IMR-90 (cell line): ENCODE results near the gene CTNND2. TPM values are rescaled to one million over a fixed set of nuclear protein-coding genes. Genes with fewer than 3 reads are reported as not detected.

Source experiments
- ATAC-seq: fragments of 200-7000 bp; cut with Tn5 transposase; 2 replicates; pipeline ENCODE4 v1.9.1; 2020; ENCODE audit warnings: low read depth, mild to moderate bottlenecking, moderate library complexity
- BruUV-seq: library from RNA; stranded (reverse); fragments of 400-500 nt; replicated peaks from 2 replicates; lab custom pipeline; 2021; lab: Mats Ljungman, UMichigan
- CTCF ChIA-PET: fragments of 300-600 bp; formaldehyde crosslinking; extraction: SDS; loops from one replicate; lab custom pipeline; 2021; ENCODE audit warnings: antibody characterized with exemption; lab: Yijun Ruan, JAX
- POLR2A ChIA-PET: fragments of 300-600 bp; sonication (Branson Sonifier 250); formaldehyde crosslinking; loops from one replicate; lab custom pipeline; 2022; ENCODE audit warnings: antibody characterized with exemption; ENCODE audit not compliant: unreplicated experiment; lab: Charles Lee
- DNase-seq: peaks from one replicate; pipeline ENCODE4 v3.0.0; 2013
- H2AFZ ChIP-seq: replicated peaks from 2 replicates; pipeline ENCODE3; 2013; ENCODE audit warnings: low read length, mild to moderate bottlenecking; ENCODE audit not compliant: poor library complexity
- H2AK5ac ChIP-seq: 2 replicates; pipeline ENCODE4 v1.6.1; 2013; ENCODE audit warnings: low read depth, low read length, inconsistent platforms
- H2AK9ac ChIP-seq: replicated peaks from 2 replicates; pipeline ENCODE3; 2013; ENCODE audit warnings: mild to moderate bottlenecking, low read depth, low read length, moderate library complexity; ENCODE audit not compliant: poor library complexity
- H2BK120ac ChIP-seq: 2 replicates; pipeline ENCODE4 v1.6.1; 2013; ENCODE audit warnings: low read depth, low read length, inconsistent platforms
- H2BK15ac ChIP-seq: 3 replicates; pipeline ENCODE4 v1.6.1; 2013; ENCODE audit warnings: low read depth, low read length, inconsistent platforms
- H2BK20ac ChIP-seq: 2 replicates; pipeline ENCODE4 v1.6.1; 2013; ENCODE audit warnings: low read depth, mild to moderate bottlenecking, inconsistent platforms, low read length, moderate library complexity
- H2BK5ac ChIP-seq: 2 replicates; pipeline ENCODE4 v1.6.1; 2013; ENCODE audit warnings: mild to moderate bottlenecking, low read depth, low read length, inconsistent platforms; ENCODE audit not compliant: poor library complexity, severe bottlenecking
- H3K14ac ChIP-seq: replicated peaks from 2 replicates; pipeline ENCODE4 v1.6.1; 2013; ENCODE audit warnings: low read depth, low read length, inconsistent platforms
- H3K18ac ChIP-seq: 2 replicates; pipeline ENCODE4 v1.6.1; 2013; ENCODE audit warnings: low read depth, low read length, control low read depth
- H3K23ac ChIP-seq: 2 replicates; pipeline ENCODE4 v1.6.1; 2013; ENCODE audit warnings: low read depth, low read length, inconsistent platforms
- H3K27ac ChIP-seq: 2 replicates; pipeline ENCODE4 v1.5.1; 2013; ENCODE audit warnings: mild to moderate bottlenecking, control low read depth, low read length; ENCODE audit not compliant: insufficient read depth
- H3K27me3 ChIP-seq: 2 replicates; pipeline ENCODE4 v1.6.1; 2013; ENCODE audit warnings: low read length; ENCODE audit not compliant: control insufficient read depth, insufficient read depth
- H3K36me3 ChIP-seq: 2 replicates; pipeline ENCODE4 v1.6.1; 2013; ENCODE audit warnings: low read length, mixed read lengths; ENCODE audit not compliant: control insufficient read depth, insufficient read depth
- H3K4ac ChIP-seq: 2 replicates; pipeline ENCODE4 v1.6.1; 2013; ENCODE audit warnings: low read depth, low read length, inconsistent platforms
- H3K4me1 ChIP-seq: 2 replicates; pipeline ENCODE4 v1.6.1; 2013; ENCODE audit warnings: low read length, mixed read lengths; ENCODE audit not compliant: control insufficient read depth, insufficient read depth
- H3K4me2 ChIP-seq: 2 replicates; pipeline ENCODE4 v1.6.1; 2013; ENCODE audit warnings: low read depth, mild to moderate bottlenecking, control low read depth, low read length, moderate library complexity
- H3K4me3 ChIP-seq: 2 replicates; pipeline ENCODE4 v1.5.1; 2013; ENCODE audit warnings: low read depth, mild to moderate bottlenecking, control low read depth, low read length, moderate library complexity; ENCODE audit not compliant: insufficient read depth
- H3K56ac ChIP-seq: 2 replicates; pipeline ENCODE4 v1.6.1; 2013; ENCODE audit warnings: low read length, inconsistent platforms; ENCODE audit not compliant: insufficient read depth; ENCODE audit errors: extremely low read depth
- H3K79me1 ChIP-seq, 2 experiments: 2 replicates each; pipeline ENCODE4 v1.6.1; 2013; ENCODE audit warnings: low read length in 2 of 2, inconsistent platforms in 1 of 2, low read depth in 1 of 2
- H3K9ac ChIP-seq: 2 replicates; pipeline ENCODE4 v1.6.1; 2013; ENCODE audit warnings: low read depth, low read length, control low read depth
- H3K9me1 ChIP-seq: 2 replicates; pipeline ENCODE4 v1.6.1; 2013; ENCODE audit warnings: low read length, inconsistent platforms; ENCODE audit not compliant: insufficient read depth
- H3K9me3 ChIP-seq: 2 replicates; pipeline ENCODE4 v1.6.1; 2013; ENCODE audit warnings: low read length; ENCODE audit not compliant: control insufficient read depth, insufficient read depth
- H4K20me1 ChIP-seq: 2 replicates; pipeline ENCODE4 v1.6.1; 2013; ENCODE audit warnings: low read length, inconsistent platforms; ENCODE audit not compliant: insufficient read depth
- H4K5ac ChIP-seq: 2 replicates; pipeline ENCODE4 v1.6.1; 2013; ENCODE audit warnings: mild to moderate bottlenecking, low read depth, low read length, control low read depth
- H4K8ac ChIP-seq, 2 experiments: 2 replicates each; pipeline ENCODE4 v1.6.1; 2013; ENCODE audit warnings: low read depth in 2 of 2, low read length in 2 of 2, control low read depth in 1 of 2, inconsistent platforms in 1 of 2
- H4K91ac ChIP-seq: 2 replicates; pipeline ENCODE4 v1.6.1; 2013; ENCODE audit warnings: low read depth, low read length, inconsistent platforms; ENCODE audit not compliant: insufficient read depth
- CHD1 ChIP-seq: IDR thresholded peaks from 2 replicates; pipeline ENCODE4 v1.6.1; 2012; ENCODE audit warnings: low read depth, low read length, improper control_type of control experiment
- ELK1 ChIP-seq: fragments of 150-350 bp; IDR thresholded peaks from 2 replicates; pipeline ENCODE4 v1.6.1; 2016; ENCODE audit warnings: low read depth, mild to moderate bottlenecking, low read length, moderate library complexity, borderline replicate concordance
- FOS ChIP-seq: fragments of 150-350 bp; IDR thresholded peaks from 2 replicates; pipeline ENCODE4 v1.6.1; 2016; ENCODE audit warnings: low read depth, low read length
- RCOR1 ChIP-seq: IDR thresholded peaks from 2 replicates; pipeline ENCODE4 v1.6.1; 2012; ENCODE audit warnings: mild to moderate bottlenecking, low read length, improper control_type of control experiment; ENCODE audit not compliant: insufficient replicate concordance
- RFX5 ChIP-seq: IDR thresholded peaks from 2 replicates; pipeline ENCODE4 v1.8.0; 2012; ENCODE audit warnings: low read depth, mild to moderate bottlenecking, low read length, moderate library complexity
- WGBS, 2 experiments: methylation state at CpG; one replicate each; pipeline versions ENCODE4 v1.1.5 to v1.1.7; 2013; ENCODE audit warnings: missing lambda C conversion rate in 2 of 2; ENCODE audit not compliant: insufficient read length in 1 of 2; ENCODE audit errors: extremely low coverage in 2 of 2; 5-methylcytosine and 5-hydroxymethylcytosine counted together
- dilution Hi-C: fragments of 300-500 bp; cut with HindIII; formaldehyde crosslinking; loops from one replicate; pipeline ENCODE4 v1.14.3; 2018; ENCODE audit warnings: low sequenced_read_pairs; ENCODE audit not compliant: unreplicated experiment
- in situ Hi-C: fragments of 300-500 bp; cut with MboI; formaldehyde crosslinking; loops from 3 replicates; pipeline ENCODE4 v1.14.3; 2019; ENCODE audit warnings: low sequenced_read_pairs, inconsistent platforms, mixed read lengths
- intact Hi-C: fragments of 100-400 bp; cut with micrococcal nuclease; formaldehyde crosslinking; loops from 2 replicates; pipeline ENCODE4 v1.10.0; 2022
- polyA plus RNA-seq, 3 experiments: library from polyadenylated mRNA; depleted of rRNA; stranded (reverse); fragments of >200 nt; gene quantifications; 2 replicates each; pipeline ENCODE4 v1.2.3, GENCODE V29; 2012; ENCODE audit warnings: low replicate concordance in 1 of 3
- total RNA-seq: library from RNA; depleted of rRNA; stranded (reverse); fragments of >200 nt; gene quantifications from 2 replicates; pipeline ENCODE4 v1.2.3, GENCODE V29; 2012

Gene CTNND2
- total and polyA plus RNA-seq, 2 of the 4 experiments (the other 2 are of a cell fraction): not detected

GRCh38 chr5:11854936-11855335 lies 49.3 kb downstream of the CTNND2 start:
- Histone ChIP-seq H3K36me3 (no peaks in the 10 kb centered on the region), H2BK120ac (no peak overlapping the region), H3K4ac (no peak overlapping the region), H3K27ac (no peak overlapping the region), H3K9ac (no peak overlapping the region), H3K79me1 (no peaks in the 10 kb centered on the region), H3K56ac (no peak overlapping the region), H2AK9ac (no peak overlapping the region), H3K4me2 (no peak overlapping the region), H2AK5ac (no peak overlapping the region), H2BK5ac (no peak overlapping the region), H3K23ac (no peak overlapping the region), H3K14ac (no peak overlapping the region), H3K9me1 (no peaks in the 10 kb centered on the region), H4K5ac (no peak overlapping the region), H4K20me1 (no peaks in the 10 kb centered on the region), H3K18ac (no peak overlapping the region), H4K8ac (no peak overlapping the region), H3K4me3 (no peak overlapping the region), H3K4me1 (no peaks in the 10 kb centered on the region), H3K9me3 (peaks cover 11% of the 10 kb centered on the region), H4K91ac (no peak overlapping the region), H2BK20ac (no peak overlapping the region), H2AFZ (no peak overlapping the region), H3K27me3 (no peaks in the 10 kb centered on the region), H2BK15ac (no peak overlapping the region)
- POLR2A ChIA-PET: no interaction called here
- ATAC-seq (no peak), DNase-seq (no peak)
- no TSS peak for BruUV-seq
- intact Hi-C loops (no loop called here), in situ Hi-C loops (no loop called here), dilution Hi-C loops (no loop called here)
- no CpG with 5 or more reads among the region's 5 CpGs for WGBS, 2 experiments
- CTCF ChIA-PET: no interaction called here
- TF ChIP-seq CHD1 (no peak), ELK1 (no peak), RFX5 (no peak), FOS (no peak), RCOR1 (no peak)
